ENCODE data around the gene BOLA2B.
"Not testable (repeated sequence)": the region's sequence is repeated elsewhere in the genome, so short reads cannot be mapped to it uniquely, and the experiment has no call there.

BOLA2B gene

DNA sequence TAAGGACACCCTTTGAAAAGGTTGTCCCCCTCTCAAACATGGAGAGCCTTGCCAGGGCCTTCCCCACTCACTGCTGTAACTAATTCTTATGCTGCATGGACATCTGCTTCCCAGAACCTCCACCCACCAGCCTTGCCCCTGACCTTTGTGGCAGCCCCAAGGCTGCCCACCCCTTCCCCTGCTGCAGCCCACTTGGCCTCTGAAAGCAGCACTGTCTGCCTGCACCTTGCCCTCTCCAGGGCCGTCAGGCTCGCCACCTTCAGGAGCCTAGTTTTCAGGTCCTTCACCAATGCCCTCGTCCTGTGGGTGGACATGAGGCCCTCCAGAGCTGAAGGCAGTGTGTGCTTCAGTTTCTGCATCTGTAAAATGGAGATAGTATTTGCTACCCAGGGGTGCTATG is 12.7 kb downstream of the BOLA2B start:
- no peak overlapping the region for H3K4me3 ChIP-seq (ENCODE audit: low read length)
- H3K27me3 ChIP-seq (replicated peaks; ENCODE audit: control insufficient read depth, insufficient read depth, low read length) = no peaks in the 10 kb centered on the region
- H3K9me3 ChIP-seq (ENCODE audit: control insufficient read depth, low read length) = no peaks in the 10 kb centered on the region
- DNase-seq (ENCODE audit: low read depth) = no peak
- H3K9ac ChIP-seq (ENCODE audit: low read length) = no peak overlapping the region
- H3K36me3 ChIP-seq (ENCODE audit: control insufficient read depth, insufficient read depth, low read length, severe bottlenecking) = no peaks in the 10 kb centered on the region
- H3K4me1 ChIP-seq (ENCODE audit: control insufficient read depth, insufficient read depth, low read length) = peaks cover 3% of the 10 kb centered on the region

GRCh38 chr16:30179931-30180330 is 13.5 kb downstream of the BOLA2B start:
- H3K27me3 ChIP-seq (replicated peaks; ENCODE audit: control insufficient read depth, insufficient read depth, low read length) = no peaks in the 10 kb centered on the region
- no peak for DNase-seq (ENCODE audit: low read depth)
- no peak overlapping the region for H3K4me3 ChIP-seq (ENCODE audit: low read length)
- no peak overlapping the region for H3K9ac ChIP-seq (ENCODE audit: low read length)
- peaks cover 3% of the 10 kb centered on the region for H3K4me1 ChIP-seq (ENCODE audit: control insufficient read depth, insufficient read depth, low read length)
- H3K9me3 ChIP-seq (ENCODE audit: control insufficient read depth, low read length) = no peaks in the 10 kb centered on the region
- no peaks in the 10 kb centered on the region for H3K36me3 ChIP-seq (ENCODE audit: control insufficient read depth, insufficient read depth, low read length, severe bottlenecking)

GRCh38 chr16:30179195-30179594 is 14.3 kb downstream of the BOLA2B start:
- Histone ChIP-seq H3K9ac (ENCODE audit: low read length) (no peak overlapping the region), H3K9me3 (ENCODE audit: control insufficient read depth, low read length) (no peaks in the 10 kb centered on the region), H3K36me3 (ENCODE audit: control insufficient read depth, insufficient read depth, low read length, severe bottlenecking) (no peaks in the 10 kb centered on the region), H3K4me1 (ENCODE audit: control insufficient read depth, insufficient read depth, low read length) (peaks cover 3% of the 10 kb centered on the region), H3K27me3 (replicated peaks; ENCODE audit: control insufficient read depth, insufficient read depth, low read length) (no peaks in the 10 kb centered on the region), H3K4me3 (ENCODE audit: low read length) (no peak overlapping the region)
- DNase-seq (ENCODE audit: low read depth) = no peak

DNA sequence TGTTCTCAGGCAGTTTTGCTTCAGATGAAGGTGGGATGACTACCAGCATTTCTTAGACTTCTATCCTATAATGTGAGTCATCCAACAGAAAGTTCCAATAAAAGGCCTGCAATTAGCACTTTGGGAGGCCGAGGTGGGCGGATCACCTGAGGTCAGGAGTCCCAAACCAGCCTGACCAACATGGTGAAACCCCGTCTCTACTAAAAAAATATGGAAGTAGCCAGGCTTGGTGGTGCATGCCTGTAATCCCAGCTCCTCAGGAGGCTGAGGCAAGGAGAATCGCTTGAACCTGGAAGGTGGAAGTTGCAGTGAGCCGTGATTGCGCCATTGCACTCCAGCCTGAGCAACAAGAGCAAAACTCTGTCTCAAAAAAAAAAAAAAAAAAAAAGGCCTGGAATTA is 16.6 kb downstream of the BOLA2B start:
- H3K9ac ChIP-seq (ENCODE audit: low read length); H3K27me3 ChIP-seq (replicated peaks; ENCODE audit: control insufficient read depth, insufficient read depth, low read length); DNase-seq (ENCODE audit: low read depth); H3K4me1 ChIP-seq (ENCODE audit: control insufficient read depth, insufficient read depth, low read length); H3K4me3 ChIP-seq (ENCODE audit: low read length); H3K9me3 ChIP-seq (ENCODE audit: control insufficient read depth, low read length); H3K36me3 ChIP-seq (ENCODE audit: control insufficient read depth, insufficient read depth, low read length, severe bottlenecking): not testable (repeated sequence)

- Histone ChIP-seq H3K4me1 (ENCODE audit: control insufficient read depth, insufficient read depth, low read length) (peaks cover 5% of the 10 kb centered on the region), H3K27me3 (replicated peaks; ENCODE audit: control insufficient read depth, insufficient read depth, low read length) (no peaks in the 10 kb centered on the region), H3K9ac (ENCODE audit: low read length) (no peak overlapping the region), H3K4me3 (ENCODE audit: low read length) (no peak overlapping the region), H3K36me3 (ENCODE audit: control insufficient read depth, insufficient read depth, low read length, severe bottlenecking) (no peaks in the 10 kb centered on the region), H3K9me3 (ENCODE audit: control insufficient read depth, low read length) (no peaks in the 10 kb centered on the region)
- DNase-seq (ENCODE audit: low read depth) = no peak
Measured at GRCh38 chr16:30173054-30173453, 20.4 kb downstream of the BOLA2B start.

GRCh38 chr16:30170145-30170544 is 23.3 kb downstream of the BOLA2B start:
- H3K27me3 ChIP-seq (replicated peaks; ENCODE audit: control insufficient read depth, insufficient read depth, low read length); H3K9ac ChIP-seq (ENCODE audit: low read length); H3K4me3 ChIP-seq (ENCODE audit: low read length); H3K9me3 ChIP-seq (ENCODE audit: control insufficient read depth, low read length); H3K36me3 ChIP-seq (ENCODE audit: control insufficient read depth, insufficient read depth, low read length, severe bottlenecking); H3K4me1 ChIP-seq (ENCODE audit: control insufficient read depth, insufficient read depth, low read length); DNase-seq (ENCODE audit: low read depth): not testable (repeated sequence)

GRCh38 chr16:30169416-30169815 is 24.1 kb downstream of the BOLA2B start:
- not testable (repeated sequence) for DNase-seq (ENCODE audit: low read depth); H3K4me3 ChIP-seq (ENCODE audit: low read length); H3K27me3 ChIP-seq (replicated peaks; ENCODE audit: control insufficient read depth, insufficient read depth, low read length); H3K4me1 ChIP-seq (ENCODE audit: control insufficient read depth, insufficient read depth, low read length); H3K9ac ChIP-seq (ENCODE audit: low read length); H3K9me3 ChIP-seq (ENCODE audit: control insufficient read depth, low read length); H3K36me3 ChIP-seq (ENCODE audit: control insufficient read depth, insufficient read depth, low read length, severe bottlenecking)

- H3K9ac ChIP-seq (ENCODE audit: low read length); H3K36me3 ChIP-seq (ENCODE audit: control insufficient read depth, insufficient read depth, low read length, severe bottlenecking); H3K27me3 ChIP-seq (replicated peaks; ENCODE audit: control insufficient read depth, insufficient read depth, low read length); H3K9me3 ChIP-seq (ENCODE audit: control insufficient read depth, low read length); DNase-seq (ENCODE audit: low read depth); H3K4me1 ChIP-seq (ENCODE audit: control insufficient read depth, insufficient read depth, low read length); H3K4me3 ChIP-seq (ENCODE audit: low read length): not testable (repeated sequence)
Measured at GRCh38 chr16:30168746-30169145, 24.7 kb downstream of the BOLA2B start.

DNA sequence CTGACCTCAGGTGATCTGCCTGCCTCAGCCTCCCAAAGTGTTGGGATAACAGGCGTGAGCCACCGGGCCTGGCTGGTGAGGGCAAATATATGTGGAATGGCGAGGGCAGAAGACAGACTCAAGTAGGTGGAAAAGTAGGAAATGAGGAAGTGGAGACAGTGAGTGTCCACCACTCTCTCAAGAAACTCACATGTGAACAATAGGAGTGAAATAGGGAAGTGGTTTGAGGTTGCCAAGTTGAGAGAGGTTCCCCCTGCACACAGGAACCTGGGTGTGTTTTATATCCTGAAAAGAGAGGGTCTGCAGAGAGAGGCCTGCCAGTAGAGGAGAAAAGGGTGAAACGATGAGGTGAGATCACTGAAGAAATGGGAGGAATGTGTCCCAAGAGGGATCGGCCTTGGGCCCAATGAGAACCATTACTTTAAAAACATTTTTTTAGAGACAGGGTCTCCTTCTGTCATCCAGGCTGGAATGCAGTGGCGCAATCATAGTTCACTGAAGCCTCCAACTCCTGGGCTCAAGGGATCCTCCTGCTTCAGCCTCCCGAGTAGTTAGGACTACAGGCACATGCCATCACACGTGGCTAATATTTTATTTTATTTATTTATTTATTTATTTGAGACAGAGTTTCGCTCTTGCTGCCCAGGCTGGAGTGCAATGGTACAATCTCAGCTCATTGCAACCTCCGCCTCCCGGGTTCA is 27.1 kb downstream of the BOLA2B start:
- peaks cover 5% of the 10 kb centered on the region for H3K4me1 ChIP-seq (ENCODE audit: control insufficient read depth, insufficient read depth, low read length)
- no peak for DNase-seq (ENCODE audit: low read depth)
- no peak overlapping the region for H3K9ac ChIP-seq (ENCODE audit: low read length)
- H3K4me3 ChIP-seq (ENCODE audit: low read length) = no peak overlapping the region
- H3K36me3 ChIP-seq (ENCODE audit: control insufficient read depth, insufficient read depth, low read length, severe bottlenecking) = no peaks in the 10 kb centered on the region
- no peaks in the 10 kb centered on the region for H3K27me3 ChIP-seq (replicated peaks; ENCODE audit: control insufficient read depth, insufficient read depth, low read length)
- no peaks in the 10 kb centered on the region for H3K9me3 ChIP-seq (ENCODE audit: control insufficient read depth, low read length)

GRCh38 chr16:30163538-30163937 is 29.9 kb downstream of the BOLA2B start:
- Histone ChIP-seq H3K9ac (ENCODE audit: low read length) (no peak overlapping the region), H3K4me1 (ENCODE audit: control insufficient read depth, insufficient read depth, low read length) (no peaks in the 10 kb centered on the region), H3K9me3 (ENCODE audit: control insufficient read depth, low read length) (no peaks in the 10 kb centered on the region), H3K4me3 (ENCODE audit: low read length) (no peak overlapping the region), H3K36me3 (ENCODE audit: control insufficient read depth, insufficient read depth, low read length, severe bottlenecking) (no peaks in the 10 kb centered on the region), H3K27me3 (replicated peaks; ENCODE audit: control insufficient read depth, insufficient read depth, low read length) (no peaks in the 10 kb centered on the region)
- no peak for DNase-seq (ENCODE audit: low read depth)

DNA sequence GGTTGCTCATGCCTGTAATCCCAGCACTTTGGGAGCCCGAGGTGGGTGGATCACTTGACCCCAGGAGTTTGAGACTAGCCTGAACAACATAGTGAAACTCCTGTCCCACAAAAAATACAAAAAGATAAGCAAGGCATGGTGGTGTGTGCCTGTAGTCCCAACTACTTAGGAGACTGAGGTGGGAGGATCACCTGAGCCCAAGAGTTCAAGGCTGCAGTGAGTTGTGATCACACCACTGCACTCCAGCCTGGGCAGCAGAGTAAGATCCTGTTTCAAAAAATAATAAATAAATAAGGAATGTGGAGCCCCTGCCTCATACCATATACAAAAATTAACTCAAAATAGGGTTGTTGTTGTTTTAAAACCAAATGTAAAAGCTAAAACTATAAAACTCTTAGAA is 36.3 kb downstream of the BOLA2B start:
- no peaks in the 10 kb centered on the region for H3K9me3 ChIP-seq (ENCODE audit: control insufficient read depth, low read length)
- no peak for DNase-seq (ENCODE audit: low read depth)
- no peak overlapping the region for H3K9ac ChIP-seq (ENCODE audit: low read length)
- H3K36me3 ChIP-seq (ENCODE audit: control insufficient read depth, insufficient read depth, low read length, severe bottlenecking) = no peaks in the 10 kb centered on the region
- no peaks in the 10 kb centered on the region for H3K27me3 ChIP-seq (replicated peaks; ENCODE audit: control insufficient read depth, insufficient read depth, low read length)
- no peak overlapping the region for H3K4me3 ChIP-seq (ENCODE audit: low read length)
- H3K4me1 ChIP-seq (ENCODE audit: control insufficient read depth, insufficient read depth, low read length) = no peaks in the 10 kb centered on the region

- Histone ChIP-seq H3K9me3 (ENCODE audit: control insufficient read depth, low read length) (no peaks in the 10 kb centered on the region), H3K4me1 (ENCODE audit: control insufficient read depth, insufficient read depth, low read length) (no peaks in the 10 kb centered on the region), H3K27me3 (replicated peaks; ENCODE audit: control insufficient read depth, insufficient read depth, low read length) (no peaks in the 10 kb centered on the region), H3K9ac (ENCODE audit: low read length) (no peak overlapping the region), H3K36me3 (ENCODE audit: control insufficient read depth, insufficient read depth, low read length, severe bottlenecking) (no peaks in the 10 kb centered on the region), H3K4me3 (ENCODE audit: low read length) (no peak overlapping the region)
- DNase-seq (ENCODE audit: low read depth) = no peak
Measured at GRCh38 chr16:30155188-30155587, 38.3 kb downstream of the BOLA2B start.
